HEK293 (cell line): ENCODE results near the gene SH3GLB1.

Experiments
- FEZF1 ChIP-seq: fragments of 450-650 bp; formaldehyde crosslinking; IDR thresholded peaks from 2 replicates; pipeline ENCODE4 v1.5.1; 2016; ENCODE audit warnings: missing biosample characterization, missing genetic modification characterization
- GLI4 ChIP-seq: fragments of 450-650 bp; formaldehyde crosslinking; IDR thresholded peaks from 2 replicates; pipeline ENCODE4 v1.5.1; 2016; ENCODE audit warnings: missing biosample characterization, missing genetic modification characterization
- HOXA7 ChIP-seq: sonication (generic); formaldehyde crosslinking; IDR thresholded peaks from 2 replicates; pipeline ENCODE4 v1.8.1; 2022; ENCODE audit warnings: missing genetic modification reagents, borderline replicate concordance
- MEIS1 ChIP-seq: sonication (generic); formaldehyde crosslinking; IDR thresholded peaks from 2 replicates; pipeline ENCODE4 v1.8.1; 2022; ENCODE audit warnings: missing genetic modification reagents, mild to moderate bottlenecking, borderline replicate concordance
- PRDM4 ChIP-seq: fragments of 450-650 bp; formaldehyde crosslinking; IDR thresholded peaks from 2 replicates; pipeline ENCODE4 v1.5.1; 2017; ENCODE audit warnings: missing biosample characterization, missing genetic modification characterization
- TCF7L2 ChIP-seq: IDR thresholded peaks from 2 replicates; pipeline ENCODE4 v1.6.1; 2011; ENCODE audit warnings: low read depth, mild to moderate bottlenecking, inconsistent platforms, low read length, moderate library complexity, borderline replicate concordance
- WT1 ChIP-seq: fragments of 450-650 bp; formaldehyde crosslinking; IDR thresholded peaks from 2 replicates; pipeline ENCODE4 v1.5.1; 2016; ENCODE audit warnings: missing biosample characterization, missing genetic modification characterization
- YY1 ChIP-seq: fragments of 450-650 bp; formaldehyde crosslinking; IDR thresholded peaks from 2 replicates; pipeline ENCODE4 v1.5.1; 2018; ENCODE audit warnings: missing biosample characterization, missing genetic modification characterization
- ZBTB17 ChIP-seq: fragments of 450-650 bp; formaldehyde crosslinking; IDR thresholded peaks from 2 replicates; pipeline ENCODE4 v1.5.1; 2016; ENCODE audit warnings: missing biosample characterization, missing genetic modification characterization
- ZBTB6 ChIP-seq: fragments of 450-650 bp; formaldehyde crosslinking; IDR thresholded peaks from 2 replicates; pipeline ENCODE4 v1.5.1; 2017; ENCODE audit warnings: missing biosample characterization, missing genetic modification characterization
- ZEB2 ChIP-seq: fragments of 450-650 bp; formaldehyde crosslinking; IDR thresholded peaks from 2 replicates; pipeline ENCODE4 v1.5.1; 2016; ENCODE audit warnings: missing biosample characterization, missing genetic modification characterization
- ZIC2 ChIP-seq: fragments of 450-650 bp; formaldehyde crosslinking; IDR thresholded peaks from 2 replicates; pipeline ENCODE4 v1.5.1; 2016; ENCODE audit warnings: missing biosample characterization, missing genetic modification characterization
- ZNF157 ChIP-seq: fragments of 450-650 bp; formaldehyde crosslinking; IDR thresholded peaks from 2 replicates; pipeline ENCODE4 v1.5.1; 2016; ENCODE audit warnings: missing biosample characterization, missing genetic modification characterization
- ZNF174 ChIP-seq: fragments of 450-650 bp; formaldehyde crosslinking; IDR thresholded peaks from 2 replicates; pipeline ENCODE4 v1.5.0; 2017; ENCODE audit warnings: missing biosample characterization, mild to moderate bottlenecking, missing genetic modification characterization
- ZNF175 ChIP-seq: fragments of 450-650 bp; formaldehyde crosslinking; IDR thresholded peaks from 2 replicates; pipeline ENCODE4 v1.5.1; 2016; ENCODE audit warnings: missing biosample characterization, missing genetic modification characterization
- ZNF184 ChIP-seq: fragments of 450-650 bp; IDR thresholded peaks from 2 replicates; pipeline ENCODE4 v1.5.1; 2018; ENCODE audit warnings: missing biosample characterization, mild to moderate bottlenecking, missing genetic modification characterization
- ZNF2 ChIP-seq: fragments of 450-650 bp; formaldehyde crosslinking; IDR thresholded peaks from 2 replicates; pipeline ENCODE4 v1.5.1; 2016; ENCODE audit warnings: missing biosample characterization, missing genetic modification characterization
- ZNF221 ChIP-seq: fragments of 450-650 bp; formaldehyde crosslinking; IDR thresholded peaks from 2 replicates; pipeline ENCODE4 v1.5.1; 2017; ENCODE audit warnings: missing biosample characterization, missing genetic modification characterization, borderline replicate concordance
- ZNF223 ChIP-seq: fragments of 450-650 bp; formaldehyde crosslinking; IDR thresholded peaks from 2 replicates; pipeline ENCODE4 v1.5.1; 2016; ENCODE audit warnings: missing biosample characterization, missing genetic modification characterization
- ZNF23 ChIP-seq: fragments of 450-650 bp; formaldehyde crosslinking; IDR thresholded peaks from 2 replicates; pipeline ENCODE4 v1.5.1; 2016; ENCODE audit warnings: missing biosample characterization, missing genetic modification characterization, borderline replicate concordance
- ZNF335 ChIP-seq: fragments of 450-650 bp; formaldehyde crosslinking; conservative IDR thresholded peaks from 2 replicates; pipeline ENCODE4 v1.5.1; 2016; ENCODE audit warnings: missing biosample characterization, missing genetic modification characterization
- ZNF354C ChIP-seq: fragments of 450-650 bp; formaldehyde crosslinking; IDR thresholded peaks from 2 replicates; pipeline ENCODE4 v1.5.1; 2016; ENCODE audit warnings: missing biosample characterization, missing genetic modification characterization, low read depth, borderline replicate concordance
- ZNF391 ChIP-seq: fragments of 450-650 bp; formaldehyde crosslinking; IDR thresholded peaks from 2 replicates; pipeline ENCODE4 v1.5.1; 2016; ENCODE audit warnings: low read depth, missing biosample characterization, missing genetic modification characterization, borderline replicate concordance
- ZNF398 ChIP-seq: fragments of 450-650 bp; formaldehyde crosslinking; IDR thresholded peaks from 2 replicates; pipeline ENCODE4 v1.5.1; 2017; ENCODE audit warnings: missing biosample characterization, missing genetic modification characterization
- ZNF423 ChIP-seq: fragments of 450-650 bp; formaldehyde crosslinking; IDR thresholded peaks from 2 replicates; pipeline ENCODE4 v1.5.1; 2016; ENCODE audit warnings: missing biosample characterization, missing genetic modification characterization
- ZNF530 ChIP-seq: fragments of 450-650 bp; formaldehyde crosslinking; IDR thresholded peaks from 2 replicates; pipeline ENCODE4 v1.5.1; 2016; ENCODE audit warnings: low read depth, missing biosample characterization, missing genetic modification characterization
- ZNF549 ChIP-seq: fragments of 450-650 bp; IDR thresholded peaks from 2 replicates; pipeline ENCODE4 v1.5.1; 2018; ENCODE audit warnings: missing biosample characterization, missing genetic modification characterization, mild to moderate bottlenecking, inconsistent platforms, moderate library complexity
- ZNF555 ChIP-seq: fragments of 450-650 bp; formaldehyde crosslinking; conservative IDR thresholded peaks from 2 replicates; pipeline ENCODE4 v1.5.1; 2017; ENCODE audit warnings: missing biosample characterization, mild to moderate bottlenecking, missing genetic modification characterization, inconsistent platforms
- ZNF580 ChIP-seq: fragments of 450-650 bp; formaldehyde crosslinking; IDR thresholded peaks from 2 replicates; pipeline ENCODE4 v1.5.1; 2016; ENCODE audit warnings: missing biosample characterization, missing genetic modification characterization
- ZNF596 ChIP-seq: fragments of 450-650 bp; IDR thresholded peaks from 2 replicates; pipeline ENCODE4 v1.5.0; 2018; ENCODE audit warnings: missing biosample characterization, mild to moderate bottlenecking, missing genetic modification characterization, moderate library complexity
- ZNF654 ChIP-seq: fragments of 450-650 bp; formaldehyde crosslinking; IDR thresholded peaks from 2 replicates; pipeline ENCODE4 v1.5.1; 2016; ENCODE audit warnings: low read depth, missing biosample characterization, missing genetic modification characterization
- ZNF658 ChIP-seq: fragments of 450-650 bp; formaldehyde crosslinking; IDR thresholded peaks from 2 replicates; pipeline ENCODE4; 2016; ENCODE audit warnings: missing biosample characterization, missing genetic modification characterization
- ZNF830 ChIP-seq: fragments of 450-650 bp; IDR thresholded peaks from 2 replicates; pipeline ENCODE4 v1.5.0; 2018; ENCODE audit warnings: missing biosample characterization, missing genetic modification characterization, low read depth, mild to moderate bottlenecking, moderate library complexity
- ZSCAN23 ChIP-seq: fragments of 450-650 bp; formaldehyde crosslinking; IDR thresholded peaks from 2 replicates; pipeline ENCODE4 v1.5.1; 2016; ENCODE audit warnings: missing biosample characterization, missing genetic modification characterization
- ZXDB ChIP-seq: fragments of 450-650 bp; formaldehyde crosslinking; IDR thresholded peaks from 2 replicates; pipeline ENCODE4 v1.5.1; 2016; ENCODE audit warnings: missing biosample characterization, missing genetic modification characterization

SH3GLB1 gene

GRCh38 chr1:86774305-86775295 lies 70.2 kb downstream of the SH3GLB1 start (continued):
- TF ChIP-seq ZNF549 (tag by site-specific recombination) = peak; percentile 53
- TF ChIP-seq ZNF175 (tag by site-specific recombination) = no peak
- peak; percentile 99 for TF ChIP-seq ZSCAN23 (tag by site-specific recombination)
- TF ChIP-seq ZNF658 (tag by site-specific recombination) = no peak
- peak; percentile 55; the same call in 1 of the 2 replicates for TF ChIP-seq ZBTB6
- peak; percentile 62; the same call in 1 of the 2 replicates for TF ChIP-seq YY1 (tag by site-specific recombination)
- no peak; the same call in 1 of the 2 replicates for TF ChIP-seq ZNF423 (tag by site-specific recombination)
- TF ChIP-seq ZNF184 (tag by site-specific recombination) = peak; percentile 94
- TF ChIP-seq WT1 (tag by site-specific recombination) = peak; percentile 99
- no peak for TF ChIP-seq ZNF23
- TF ChIP-seq ZXDB (tag by site-specific recombination) = peak; percentile 99
- peak; percentile 94; the same call in 1 of the 2 replicates for TF ChIP-seq ZNF354C
- TF ChIP-seq ZNF398 = peak; percentile 84
- TF ChIP-seq ZNF596 (tag by site-specific recombination) = peak; percentile 97
- no peak for TF ChIP-seq ZNF830 (tag by site-specific recombination)
- peak; percentile 95 for TF ChIP-seq MEIS1 (CRISPR knock-in tag)
- no peak; the same call in 1 of the 2 replicates for TF ChIP-seq ZNF335 (tag by site-specific recombination)
- TF ChIP-seq ZNF654 (tag by site-specific recombination) = peak; percentile 38
- TF ChIP-seq ZNF391 (tag by site-specific recombination) = peak; percentile 98
- TF ChIP-seq ZNF530 (tag by site-specific recombination) = no peak
- TF ChIP-seq ZBTB17 (tag by site-specific recombination) = peak; percentile 80
- TF ChIP-seq HOXA7 = no peak
- peak; percentile 51; the same call in 1 of the 2 replicates for TF ChIP-seq ZNF174 (tag by site-specific recombination)
- no peak for TF ChIP-seq ZNF555 (tag by site-specific recombination)
- TF ChIP-seq FEZF1 (tag by site-specific recombination) = peak; percentile 100
- no peak for TF ChIP-seq ZNF157 (tag by site-specific recombination)
- peak; percentile 98 for TF ChIP-seq ZNF580 (tag by site-specific recombination)
- TF ChIP-seq PRDM4 (tag by site-specific recombination) = peak; percentile 98
- TF ChIP-seq ZNF2 (tag by site-specific recombination) = peak; percentile 92
- TF ChIP-seq ZEB2 (tag by site-specific recombination) = peak; percentile 98
- TF ChIP-seq TCF7L2 = peak; percentile 100
- no peak for TF ChIP-seq GLI4
- no peak for TF ChIP-seq ZNF223 (tag by site-specific recombination)
- TF ChIP-seq ZIC2 = peak; percentile 31; the same call in 1 of the 2 replicates
- TF ChIP-seq ZNF221 (tag by site-specific recombination) = peak; percentile 53; the same call in 1 of the 2 replicates
